Kidney epithelial cell (primary cell): ENCODE results near the gene HLCS. TPM values are rescaled to one million over a fixed set of nuclear protein-coding genes. Genes with fewer than 3 reads are reported as not detected.

Source experiments
- DNase-seq: peaks from one replicate; pipeline ENCODE4 v3.0.0-alpha.2; 2010; ENCODE audit warnings: low read depth
- H3K27me3 ChIP-seq: 2 replicates; pipeline ENCODE4 v1.6.0; 2011; ENCODE audit warnings: low read length; ENCODE audit not compliant: control insufficient read depth, insufficient read depth
- H3K36me3 ChIP-seq: 2 replicates; pipeline ENCODE4 v1.5.1; 2011; ENCODE audit warnings: low read length; ENCODE audit not compliant: control insufficient read depth, insufficient read depth
- H3K4me3 ChIP-seq: 2 replicates; pipeline ENCODE4 v1.5.1; 2011; ENCODE audit warnings: low read depth, mild to moderate bottlenecking, control low read depth, low read length
- total RNA-seq: library from RNA; depleted of rRNA; stranded (reverse); fragments of >200 nt; gene quantifications from 2 replicates; pipeline ENCODE4 v1.2.3, GENCODE V29; 2015
- TF ChIP-seq, protein P1 (sequence below): IDR thresholded peaks from 2 replicates; pipeline ENCODE4 v1.5.1; 2011; ENCODE audit warnings: mild to moderate bottlenecking, moderate library complexity, low read length, control low read depth, inconsistent platforms; ENCODE audit not compliant: insufficient read depth, poor library complexity, severe bottlenecking

The HLCS gene
- total RNA-seq, 1 donor from 2014 or later: 26.7 TPM

DNA sequence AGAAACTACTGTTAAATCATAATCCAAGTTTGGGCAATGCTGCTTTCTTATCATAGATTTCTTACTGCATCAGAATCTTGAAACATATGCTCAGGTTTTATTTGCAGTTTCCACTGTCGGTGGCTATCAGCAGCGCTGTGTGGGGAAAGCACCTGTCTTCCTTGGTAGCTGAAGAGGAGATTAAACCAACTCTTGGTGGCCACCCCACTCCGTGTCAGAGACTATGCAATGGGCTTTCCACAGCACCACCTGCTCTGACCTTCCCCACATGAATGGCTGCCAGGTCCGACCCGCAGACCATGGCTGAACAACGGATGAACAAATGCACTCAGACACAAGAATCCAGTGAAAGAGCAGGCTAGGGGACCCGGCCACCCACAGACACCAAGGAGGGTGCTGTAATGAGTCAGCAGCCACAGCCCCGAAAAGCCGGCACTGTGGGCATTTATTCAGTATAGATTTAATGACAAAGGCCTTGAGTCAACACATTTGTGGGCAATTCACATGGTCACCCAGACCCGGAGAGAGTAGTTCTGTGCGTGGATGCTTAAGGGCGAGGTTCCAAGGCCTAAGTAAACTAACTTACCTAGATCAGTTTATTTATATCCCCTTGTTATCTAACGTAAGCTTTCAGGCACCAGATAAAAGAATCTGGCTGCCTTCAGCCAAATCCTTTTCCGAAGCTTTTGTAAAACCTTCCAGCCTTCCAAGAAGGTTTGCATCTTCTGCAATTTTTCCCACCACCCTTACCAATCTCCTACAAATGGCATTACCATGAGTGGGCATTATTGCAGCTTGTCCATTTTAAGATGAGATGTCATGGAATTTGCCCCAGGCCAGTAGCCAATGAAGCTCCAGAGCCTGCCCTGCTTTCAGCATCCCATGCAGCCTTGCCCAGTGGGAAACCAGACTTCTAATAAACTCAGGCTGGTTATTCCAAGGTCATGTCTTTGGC, 82.7 kb downstream of the HLCS start:
- no peaks in the 10 kb centered on the region for H3K36me3 ChIP-seq
- no peaks in the 10 kb centered on the region for H3K27me3 ChIP-seq
- TF ChIP-seq, protein P1, sequence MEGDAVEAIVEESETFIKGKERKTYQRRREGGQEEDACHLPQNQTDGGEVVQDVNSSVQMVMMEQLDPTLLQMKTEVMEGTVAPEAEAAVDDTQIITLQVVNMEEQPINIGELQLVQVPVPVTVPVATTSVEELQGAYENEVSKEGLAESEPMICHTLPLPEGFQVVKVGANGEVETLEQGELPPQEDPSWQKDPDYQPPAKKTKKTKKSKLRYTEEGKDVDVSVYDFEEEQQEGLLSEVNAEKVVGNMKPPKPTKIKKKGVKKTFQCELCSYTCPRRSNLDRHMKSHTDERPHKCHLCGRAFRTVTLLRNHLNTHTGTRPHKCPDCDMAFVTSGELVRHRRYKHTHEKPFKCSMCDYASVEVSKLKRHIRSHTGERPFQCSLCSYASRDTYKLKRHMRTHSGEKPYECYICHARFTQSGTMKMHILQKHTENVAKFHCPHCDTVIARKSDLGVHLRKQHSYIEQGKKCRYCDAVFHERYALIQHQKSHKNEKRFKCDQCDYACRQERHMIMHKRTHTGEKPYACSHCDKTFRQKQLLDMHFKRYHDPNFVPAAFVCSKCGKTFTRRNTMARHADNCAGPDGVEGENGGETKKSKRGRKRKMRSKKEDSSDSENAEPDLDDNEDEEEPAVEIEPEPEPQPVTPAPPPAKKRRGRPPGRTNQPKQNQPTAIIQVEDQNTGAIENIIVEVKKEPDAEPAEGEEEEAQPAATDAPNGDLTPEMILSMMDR: no peak
- no peak overlapping the region for H3K4me3 ChIP-seq
- DNase-seq: no peak

DNA sequence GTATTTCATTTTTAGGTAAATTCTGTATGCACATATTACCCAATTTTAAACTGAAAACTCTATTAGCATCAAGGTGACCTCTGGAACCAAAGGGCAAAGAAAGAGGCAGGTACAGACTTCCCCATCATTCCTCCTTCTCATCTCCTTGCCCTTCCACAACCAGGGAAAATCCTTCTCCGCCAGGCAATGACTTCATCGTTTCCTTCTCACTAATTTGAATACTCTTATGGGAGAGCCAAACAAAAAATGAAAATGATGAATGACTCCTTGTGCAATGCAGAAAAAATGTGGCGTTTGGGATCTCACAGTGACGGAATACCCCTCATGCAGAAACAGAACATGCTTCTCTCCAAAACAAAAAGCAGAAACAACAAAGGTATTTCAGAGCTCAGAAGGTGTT, 83.7 kb downstream of the HLCS start:
- DNase-seq: no peak
- TF ChIP-seq, protein P1: no peak
- H3K4me3 ChIP-seq: no peak overlapping the region
- H3K27me3 ChIP-seq: no peaks in the 10 kb centered on the region
- no peaks in the 10 kb centered on the region for H3K36me3 ChIP-seq

DNA sequence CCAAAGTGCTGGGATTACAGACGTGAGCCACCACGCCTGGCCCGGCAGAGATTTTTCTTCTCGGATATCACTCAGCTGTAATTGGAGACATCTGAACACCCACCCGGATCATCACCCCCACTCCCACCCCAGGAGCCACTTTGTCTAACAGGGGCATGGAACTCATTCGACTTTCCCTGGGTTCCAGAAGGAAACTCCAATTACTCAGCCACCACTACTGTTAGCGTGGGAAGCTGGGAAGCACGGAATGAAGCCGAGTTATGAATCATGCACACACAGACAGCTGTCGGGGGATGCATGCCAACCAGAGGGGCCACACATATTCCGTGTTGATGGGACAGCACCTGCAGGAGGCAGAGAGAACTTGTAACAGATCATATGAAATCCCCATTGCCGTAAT, 85.2 kb downstream of the HLCS start:
- no peak overlapping the region for H3K4me3 ChIP-seq
- H3K27me3 ChIP-seq: no peaks in the 10 kb centered on the region
- TF ChIP-seq, protein P1: no peak
- DNase-seq: no peak
- H3K36me3 ChIP-seq: no peaks in the 10 kb centered on the region

DNA sequence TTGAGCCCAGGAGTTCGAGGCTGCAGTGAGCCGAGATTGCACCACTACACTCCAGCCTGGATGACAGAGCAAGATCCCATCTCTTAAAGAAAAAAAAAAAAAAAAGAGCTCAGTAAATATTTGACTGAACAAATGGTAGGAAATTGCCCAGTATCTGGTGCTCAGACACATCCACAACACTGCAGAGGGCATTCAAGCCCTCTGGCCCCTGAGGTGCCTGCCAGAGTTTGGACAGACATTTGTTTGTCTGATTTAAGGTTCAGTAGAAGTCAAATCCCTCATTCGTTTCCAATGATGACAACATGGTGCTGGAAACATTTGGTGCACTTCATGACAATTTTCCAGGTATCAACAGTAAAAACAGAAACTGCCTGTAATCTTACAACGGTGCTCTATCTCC, 86.6 kb downstream of the HLCS start:
- Histone ChIP-seq H3K27me3 (no peaks in the 10 kb centered on the region), H3K4me3 (no peak overlapping the region), H3K36me3 (no peaks in the 10 kb centered on the region)
- no peak for DNase-seq
- TF ChIP-seq, protein P1: no peak

DNA sequence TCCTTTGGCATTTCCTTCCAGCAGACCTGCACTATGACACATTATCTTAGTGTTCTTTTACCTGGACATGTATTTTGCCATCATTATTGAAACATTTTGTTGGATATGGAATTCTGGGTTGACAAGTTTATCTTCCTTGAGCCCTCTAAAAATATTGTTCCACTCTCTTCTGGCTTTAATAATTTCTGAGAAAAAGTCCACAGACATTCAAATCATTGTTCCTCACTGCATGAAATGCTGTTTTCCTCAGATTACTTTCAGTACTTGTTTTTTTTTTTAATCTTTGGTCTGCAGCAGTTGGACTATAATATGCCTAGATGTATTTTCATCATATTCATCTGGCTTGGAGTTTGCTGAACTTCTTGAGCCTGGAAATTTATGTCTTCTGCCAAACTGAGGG, 88.7 kb downstream of the HLCS start:
- Histone ChIP-seq H3K27me3 (no peaks in the 10 kb centered on the region), H3K4me3 (no peak overlapping the region), H3K36me3 (no peaks in the 10 kb centered on the region)
- TF ChIP-seq, protein P1: no peak
- no peak for DNase-seq

DNA sequence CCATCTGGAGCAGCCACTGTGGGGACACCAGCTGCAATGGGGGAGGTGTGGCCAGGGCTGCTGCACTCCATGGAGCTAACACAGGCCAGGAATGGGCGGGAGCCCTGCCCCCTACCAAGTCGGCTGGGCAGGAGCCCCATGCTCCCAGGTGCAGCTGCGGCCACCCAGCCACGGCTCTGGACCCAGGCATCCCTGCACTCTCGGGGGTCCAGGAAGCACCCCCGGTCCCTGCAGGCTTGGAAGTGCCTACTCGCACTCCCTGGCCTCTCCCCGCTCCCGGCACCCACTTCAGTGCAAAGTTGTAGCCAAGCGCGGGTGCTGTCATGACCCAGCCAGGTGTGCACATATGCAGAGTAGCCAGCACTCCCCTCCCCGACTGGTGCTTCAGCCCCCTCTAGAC, 91.8 kb downstream of the HLCS start:
- H3K4me3 ChIP-seq: no peak overlapping the region
- no peaks in the 10 kb centered on the region for H3K36me3 ChIP-seq
- DNase-seq: no peak
- H3K27me3 ChIP-seq: no peaks in the 10 kb centered on the region
- TF ChIP-seq, protein P1: no peak
